GM21447 (cell line): ENCODE data around the gene PDC.
"Not testable (repeated sequence)": the region's sequence is repeated elsewhere in the genome, so short reads cannot be mapped to it uniquely, and the experiment has no call there.

Experiments used
- ATAC-seq: cut with Tn5 transposase; IDR thresholded peaks from one replicate; pipeline ENCODE4 v1.9.1; 2021; ENCODE audit not compliant: unreplicated experiment

PDC gene

DNA sequence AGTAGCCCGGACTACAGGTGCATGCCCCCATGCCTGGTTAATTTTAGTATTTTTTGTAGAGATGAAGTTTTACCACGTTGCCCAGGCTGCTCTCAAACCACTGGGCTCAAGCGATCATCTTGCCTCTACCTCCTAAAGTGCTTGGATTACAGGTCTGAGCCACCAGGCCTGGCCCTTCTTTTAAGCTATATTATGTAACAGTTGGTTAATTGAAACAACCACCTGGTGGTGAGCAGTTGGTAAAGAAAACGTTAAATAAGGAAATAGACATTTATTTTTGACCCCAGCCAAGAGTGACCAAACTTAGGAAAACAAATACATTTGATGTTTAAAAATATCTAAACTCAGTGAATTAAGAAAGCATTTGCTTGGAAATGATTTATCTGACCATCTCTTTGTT lies 12.1 kb upstream of the PDC start:
- no peak for ATAC-seq

DNA sequence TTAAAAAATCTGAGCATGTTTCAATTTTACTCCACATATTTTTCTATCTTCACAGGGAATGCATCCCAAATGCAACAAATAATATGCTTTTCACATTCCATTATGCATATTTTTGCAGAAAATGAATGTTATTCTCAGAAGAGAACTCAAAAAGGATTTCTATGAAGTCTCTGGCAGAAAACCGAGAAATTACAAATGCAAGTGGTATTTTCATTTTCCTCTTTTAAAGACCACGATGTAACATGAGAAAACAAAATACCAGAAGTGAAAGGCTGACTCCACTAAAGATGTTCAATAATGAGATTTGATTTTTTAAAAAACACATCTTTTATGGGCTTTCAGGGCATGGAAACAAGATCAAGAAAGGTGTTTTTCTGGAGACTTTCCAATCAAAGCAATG lies 5.0 kb upstream of the PDC start:
- no peak for ATAC-seq

DNA sequence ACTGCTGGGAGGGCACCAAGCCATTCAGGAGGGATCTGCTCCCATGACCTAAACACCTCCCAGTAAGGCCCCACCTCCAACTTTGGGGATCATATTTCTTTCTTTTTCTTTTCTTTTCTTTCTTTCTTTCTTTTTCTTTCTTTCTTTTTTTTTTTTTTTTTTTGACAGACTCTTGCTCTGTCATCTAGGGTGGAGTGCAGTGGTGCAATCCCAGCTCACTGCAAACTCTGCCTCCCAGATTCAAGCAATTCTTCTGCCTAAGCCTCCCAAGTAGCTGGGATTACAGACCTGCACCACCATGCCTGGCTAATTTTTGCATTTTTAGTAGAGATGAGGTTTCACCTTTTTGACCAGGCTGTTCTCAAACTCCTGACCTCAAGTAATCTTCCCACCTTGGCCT lies 4.6 kb upstream of the PDC start:
- not testable (repeated sequence) for ATAC-seq

DNA sequence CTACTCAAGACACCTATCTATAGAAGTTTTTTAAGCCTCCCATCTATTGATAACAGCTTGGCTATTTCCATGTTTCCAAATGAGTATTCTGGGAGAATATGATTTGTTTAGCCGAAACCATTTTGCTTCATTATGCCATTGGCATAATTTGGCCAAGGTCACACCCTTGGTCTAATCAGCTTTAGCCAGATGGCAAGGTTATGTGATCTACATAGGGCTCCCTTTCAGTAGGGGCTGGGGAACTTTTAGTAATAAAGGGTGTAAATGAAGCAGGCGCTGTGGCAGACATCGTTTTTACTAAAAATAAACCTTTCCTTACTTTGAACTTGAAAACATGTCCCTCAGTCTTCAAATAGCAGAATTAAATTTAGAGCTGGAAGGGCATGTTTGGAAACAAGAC lies 3.0 kb upstream of the PDC start:
- ATAC-seq = no peak

DNA sequence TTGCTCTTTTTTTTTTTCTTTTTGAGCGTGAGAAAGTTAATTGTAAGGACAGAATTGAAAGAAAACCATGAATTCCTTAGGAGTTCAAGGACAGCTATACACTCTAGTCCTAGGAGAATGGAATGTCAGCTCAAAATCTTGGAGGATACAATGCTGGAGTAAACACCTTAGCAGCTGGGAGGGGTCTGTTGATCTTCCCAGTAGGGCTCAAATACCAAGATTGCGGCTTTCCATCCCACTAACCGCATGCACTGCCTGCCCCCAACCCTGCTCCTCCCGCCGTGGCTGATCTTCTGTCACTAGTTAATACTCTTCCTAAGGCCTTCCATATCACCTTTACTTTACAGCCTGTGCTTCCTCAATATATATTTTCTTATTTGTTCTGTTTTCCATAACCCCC lies 2.6 kb upstream of the PDC start:
- no peak for ATAC-seq

DNA sequence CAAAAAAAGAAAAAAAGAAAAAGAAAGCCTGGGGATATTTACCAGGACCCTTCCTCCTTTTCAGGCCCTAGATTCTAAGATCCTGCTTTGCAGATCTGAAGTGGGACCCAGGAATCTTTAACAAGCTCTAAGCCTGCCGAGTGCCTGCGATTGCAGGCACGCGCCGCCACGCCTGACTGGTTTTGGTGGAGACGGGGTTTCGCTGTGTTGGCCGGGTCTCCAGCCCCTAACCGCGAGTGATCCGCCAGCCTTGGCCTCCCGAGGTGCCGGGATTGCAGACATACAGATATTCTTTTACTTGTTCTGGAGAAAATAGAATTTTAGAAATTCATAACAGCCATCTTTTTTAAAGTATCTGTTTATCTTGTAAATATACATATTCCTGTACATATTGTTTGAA lies 1.8 kb downstream of the PDC start:
- ATAC-seq = not testable (repeated sequence)

DNA sequence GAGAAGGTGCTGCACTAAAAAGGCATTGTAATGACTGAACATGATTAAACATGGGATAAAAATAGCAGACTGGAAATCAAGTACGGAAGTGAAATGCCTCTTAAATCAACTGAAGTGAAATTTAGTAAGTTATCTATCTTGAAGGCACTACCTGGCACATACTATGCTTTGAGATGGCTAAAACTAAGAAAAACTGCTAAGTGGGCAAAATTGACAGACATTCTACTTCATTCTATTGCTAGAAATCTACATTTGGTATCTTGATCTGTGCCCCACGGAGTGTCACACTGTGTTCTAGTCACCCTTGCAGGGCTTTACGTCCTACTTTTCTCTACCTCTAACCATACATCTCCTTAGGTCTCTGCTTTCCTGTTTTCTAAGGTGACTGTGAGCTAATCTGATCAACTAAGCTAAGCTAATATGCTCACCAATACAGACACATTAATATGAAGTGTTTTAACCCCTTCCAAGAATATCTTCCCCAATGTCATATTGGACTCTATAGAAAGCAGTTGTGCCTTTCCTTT lies 4.1 kb downstream of the PDC start:
- no peak for ATAC-seq

DNA sequence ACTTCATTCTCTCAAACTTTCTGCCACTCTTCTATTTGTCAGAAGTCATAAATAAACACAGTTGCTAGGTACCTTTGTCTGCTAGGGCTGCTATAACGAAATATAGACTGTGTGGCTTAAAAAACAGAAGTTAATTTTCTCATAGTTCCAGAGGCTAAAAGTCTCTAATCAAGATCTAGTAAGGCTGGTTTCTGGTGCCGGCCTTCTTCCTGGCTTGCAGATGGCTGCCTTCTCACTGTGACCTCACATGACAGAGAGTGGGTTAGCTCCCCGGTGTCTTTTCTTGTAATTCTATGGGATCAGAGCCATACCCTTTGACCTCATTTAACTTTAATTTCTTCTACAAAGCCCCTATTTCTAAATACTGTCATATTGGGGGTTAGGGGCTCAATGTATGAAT lies 5.9 kb downstream of the PDC start:
- ATAC-seq = no peak

DNA sequence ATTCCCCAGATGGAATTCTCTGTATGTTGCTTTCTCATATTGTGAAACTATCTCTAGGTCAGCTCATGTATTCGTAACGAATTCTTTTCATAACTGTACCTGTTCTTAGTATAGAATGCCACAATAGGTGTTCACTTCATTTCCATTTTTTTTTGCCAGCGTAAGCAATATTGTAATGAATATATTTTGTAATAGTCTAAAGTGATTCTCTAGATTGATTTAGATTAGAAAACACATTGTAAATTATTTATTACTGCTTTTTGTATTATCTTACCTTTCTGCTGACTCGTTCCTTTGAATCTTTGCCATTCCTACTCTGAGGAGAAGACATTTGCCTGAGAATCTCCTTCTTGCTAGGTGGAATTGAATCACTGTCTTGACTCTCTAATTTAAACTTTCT lies 14.8 kb downstream of the PDC start:
- ATAC-seq = no peak

DNA sequence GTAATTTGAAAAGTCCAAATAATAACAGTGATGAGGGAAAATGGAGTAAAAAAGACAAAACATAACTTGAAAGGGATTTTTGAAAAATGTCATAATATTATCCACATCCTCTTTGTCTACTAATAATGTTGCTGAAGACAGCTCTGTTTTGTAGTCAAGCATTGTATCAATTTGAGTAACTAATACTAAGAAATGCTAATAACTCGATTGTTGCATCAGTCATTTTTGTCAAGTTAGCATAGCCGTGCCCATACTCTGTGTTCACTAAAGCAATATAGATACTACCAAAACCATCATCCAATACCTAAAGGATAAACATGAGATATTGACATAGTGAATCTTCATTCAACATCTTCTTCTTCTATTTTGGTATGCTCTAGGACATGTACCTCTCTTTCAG lies 17.3 kb downstream of the PDC start:
- ATAC-seq = no peak

DNA sequence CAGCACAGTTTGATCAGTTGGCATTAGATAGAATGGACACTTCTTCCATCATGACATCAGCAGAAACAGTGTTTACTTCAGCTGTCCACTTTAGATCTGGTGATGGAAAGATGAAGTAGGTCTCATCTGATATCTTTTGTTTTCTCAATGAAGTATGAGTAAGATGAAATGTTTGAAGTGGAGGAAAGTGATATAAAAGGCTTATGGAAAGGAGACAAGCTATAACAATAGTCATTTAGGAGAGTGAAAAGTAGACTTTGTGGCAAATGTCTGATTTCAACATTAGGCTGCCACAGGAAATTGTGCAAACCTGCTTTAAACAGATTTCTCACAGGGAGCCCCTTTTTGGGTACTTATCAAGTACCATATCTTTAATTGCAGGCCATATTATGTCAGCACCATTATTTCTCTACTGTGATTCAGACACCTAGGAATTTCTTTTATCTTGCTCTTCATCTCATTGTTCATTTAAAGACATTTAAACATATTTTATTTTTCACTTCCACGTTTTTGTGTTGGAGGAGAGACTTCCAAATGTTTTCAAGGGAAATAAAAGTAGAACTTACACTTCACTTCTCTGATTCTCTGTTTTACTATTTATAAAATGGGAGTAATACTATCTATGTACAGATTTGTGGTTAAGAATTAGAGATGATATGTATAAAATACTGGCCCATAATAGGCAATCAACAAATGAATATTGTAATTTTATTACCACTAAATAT lies 18.1 kb downstream of the PDC start:
- no peak for ATAC-seq

DNA sequence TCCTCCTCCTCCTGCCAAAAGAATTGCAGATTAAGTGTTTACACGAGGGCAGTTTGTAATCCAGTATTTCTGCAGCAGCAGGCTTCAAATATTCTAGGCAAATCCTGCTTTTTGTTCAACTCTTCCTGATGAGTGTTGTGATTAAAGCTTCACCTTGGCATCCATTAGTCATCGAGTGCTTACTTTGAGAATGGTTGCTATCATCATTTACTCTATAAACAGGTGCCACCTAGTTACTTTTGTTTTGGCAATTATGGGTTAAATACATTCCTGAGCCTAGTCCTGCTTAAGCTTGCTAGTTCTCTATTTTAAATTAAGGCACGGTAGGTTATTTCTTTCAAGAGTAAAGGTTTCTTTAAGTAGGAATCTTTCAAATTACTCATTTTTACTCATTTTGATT lies 20.3 kb downstream of the PDC start:
- no peak for ATAC-seq

DNA sequence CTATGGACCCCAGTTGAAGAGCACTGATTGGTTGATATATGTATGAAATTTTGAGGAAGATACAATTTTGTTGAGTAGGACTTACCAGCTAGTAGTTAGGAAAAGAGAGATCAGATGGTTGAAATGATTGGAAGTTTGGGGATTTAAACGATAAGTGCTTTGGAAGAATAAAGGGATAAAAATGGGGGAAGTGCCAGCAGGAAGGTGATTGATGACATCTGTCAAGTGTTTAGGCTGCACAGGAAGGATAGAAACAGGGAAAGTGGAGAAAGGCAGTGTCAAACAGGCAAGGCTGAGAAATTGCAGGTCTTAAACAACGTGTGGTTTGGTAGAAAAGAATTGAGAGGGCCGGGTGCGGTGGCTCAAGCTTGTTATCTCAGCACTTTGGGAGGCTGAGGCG lies 22.3 kb downstream of the PDC start:
- no peak for ATAC-seq

DNA sequence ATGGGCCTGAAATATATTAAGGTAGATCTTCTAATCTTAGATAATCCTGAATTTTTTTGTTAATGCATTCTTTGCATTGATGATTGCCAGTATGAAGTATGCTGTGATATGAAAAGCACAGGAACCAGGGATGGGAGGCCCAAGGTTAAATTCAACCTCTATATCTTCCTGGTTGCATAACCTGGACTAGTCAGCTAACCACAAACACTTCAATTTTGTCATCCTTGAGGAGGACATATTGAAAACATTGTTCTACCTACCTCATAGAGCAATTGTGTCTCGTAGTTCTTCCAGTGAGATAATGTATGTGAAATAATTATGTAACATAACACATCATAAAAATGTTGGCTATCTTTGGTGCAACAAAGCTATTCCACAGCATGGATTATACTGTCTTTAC lies 25.6 kb downstream of the PDC start:
- ATAC-seq = no peak

DNA sequence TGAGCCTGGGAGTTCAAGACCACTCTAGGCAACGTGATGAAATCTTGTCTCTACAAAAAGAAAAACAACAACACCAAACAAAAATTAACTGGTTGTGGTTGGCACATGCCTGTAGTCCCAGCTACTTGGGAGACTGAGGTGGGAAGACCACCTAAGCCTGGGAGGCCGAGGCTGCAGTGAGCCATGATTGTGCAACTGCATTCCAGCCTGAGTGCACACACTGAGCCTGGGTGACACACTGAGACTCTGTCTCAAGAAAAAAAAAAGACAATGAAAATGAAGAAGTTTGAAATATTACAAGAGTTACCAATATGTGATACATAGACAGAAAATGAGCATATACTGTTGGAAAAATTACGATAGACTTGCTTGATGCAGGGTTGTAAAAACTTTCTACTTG lies 31.9 kb downstream of the PDC start:
- no peak for ATAC-seq

DNA sequence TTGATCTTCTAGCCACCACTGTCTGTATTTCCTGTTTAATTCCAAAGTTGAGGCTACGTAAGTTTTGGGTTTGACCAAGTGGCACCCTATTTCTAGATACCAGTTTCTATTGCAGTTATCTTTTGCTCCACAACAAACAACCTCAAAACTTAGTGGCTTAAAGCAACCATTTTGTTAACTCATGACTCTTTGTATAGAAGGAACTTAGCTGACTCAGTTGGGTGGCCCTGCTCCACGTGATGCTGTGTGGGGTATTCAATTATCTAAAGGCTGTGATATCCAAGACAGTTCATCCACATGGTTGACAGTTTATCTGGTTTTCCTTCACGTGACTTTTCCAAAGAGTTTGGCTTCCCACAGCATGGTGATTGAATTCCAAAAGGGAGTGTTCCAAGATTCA lies 34.8 kb downstream of the PDC start:
- no peak for ATAC-seq

DNA sequence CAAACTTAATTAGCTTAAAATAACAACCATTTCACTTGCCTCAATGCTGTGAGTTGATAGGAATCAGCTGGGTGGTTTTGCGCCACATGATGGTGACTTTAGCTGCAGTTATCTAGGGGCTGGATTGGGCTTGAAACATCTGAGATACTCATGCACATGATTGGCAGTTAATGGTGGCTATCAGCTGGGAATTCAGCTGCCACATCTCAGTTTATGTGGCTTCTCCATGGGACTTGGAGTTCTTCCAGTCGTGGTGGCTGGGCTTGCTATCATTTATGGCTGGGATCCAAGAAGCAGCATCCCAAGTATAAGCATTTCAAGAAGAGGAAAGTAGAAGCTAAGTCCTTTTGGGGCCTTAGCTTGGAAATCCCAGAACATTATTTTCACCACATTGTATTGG lies 36.4 kb downstream of the PDC start:
- ATAC-seq = no peak

DNA sequence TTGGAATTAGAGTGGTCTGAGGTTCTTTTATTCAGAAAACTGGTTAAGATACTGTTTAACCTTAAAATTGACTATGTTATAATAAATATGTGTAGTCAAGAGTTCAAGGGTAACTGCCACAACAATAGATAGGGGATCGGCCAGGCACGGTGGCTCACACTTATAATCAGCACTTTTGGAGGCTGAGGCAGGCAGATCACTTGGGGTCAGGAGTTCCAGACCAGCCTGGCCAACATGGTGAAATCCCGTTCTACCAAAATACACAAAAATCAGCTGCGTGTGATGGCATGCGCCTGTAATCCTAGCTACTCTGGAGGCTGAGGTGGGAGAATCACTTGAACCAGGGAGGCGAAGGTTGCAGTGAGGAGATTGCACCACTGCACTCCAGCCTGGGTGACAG lies 39.5 kb downstream of the PDC start:
- ATAC-seq = no peak

DNA sequence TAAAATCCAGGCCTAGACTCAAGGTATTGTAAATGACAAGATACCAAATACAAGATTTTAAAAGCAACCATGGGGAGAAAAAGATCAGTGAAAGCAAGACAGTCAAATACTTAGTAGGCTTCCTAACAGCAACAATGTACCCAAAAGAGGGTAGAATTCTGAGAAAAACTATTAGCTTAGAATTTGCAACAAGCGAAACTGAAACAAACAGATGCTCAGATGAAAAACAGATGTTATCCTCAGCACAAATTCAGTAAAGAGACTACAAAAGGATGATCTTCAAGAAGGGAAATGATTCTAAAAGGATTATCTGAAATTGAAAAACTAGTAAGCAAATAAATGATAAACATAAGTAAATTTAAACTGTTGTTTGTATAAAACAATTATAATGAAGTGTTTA lies 40.0 kb downstream of the PDC start:
- peak; percentile 97 for ATAC-seq

DNA sequence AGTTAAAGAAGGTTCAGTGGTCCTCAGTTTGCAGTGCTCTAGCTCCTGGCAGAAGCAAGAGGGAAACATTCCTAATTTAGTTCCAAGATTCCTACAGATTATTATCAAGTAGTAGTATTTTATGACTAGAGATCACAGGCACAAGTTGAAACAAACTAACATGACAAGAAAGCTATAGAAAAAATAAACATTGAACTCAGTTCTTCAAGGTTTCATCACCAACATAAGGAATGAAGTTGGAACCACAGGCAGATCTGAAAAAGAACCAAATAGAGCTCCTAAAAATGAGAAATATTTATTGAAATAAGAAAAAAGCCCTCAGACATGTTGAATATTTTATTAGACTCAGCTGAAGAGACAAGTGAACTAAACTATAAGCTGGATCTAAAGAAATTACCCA lies 40.6 kb downstream of the PDC start:
- no peak for ATAC-seq

DNA sequence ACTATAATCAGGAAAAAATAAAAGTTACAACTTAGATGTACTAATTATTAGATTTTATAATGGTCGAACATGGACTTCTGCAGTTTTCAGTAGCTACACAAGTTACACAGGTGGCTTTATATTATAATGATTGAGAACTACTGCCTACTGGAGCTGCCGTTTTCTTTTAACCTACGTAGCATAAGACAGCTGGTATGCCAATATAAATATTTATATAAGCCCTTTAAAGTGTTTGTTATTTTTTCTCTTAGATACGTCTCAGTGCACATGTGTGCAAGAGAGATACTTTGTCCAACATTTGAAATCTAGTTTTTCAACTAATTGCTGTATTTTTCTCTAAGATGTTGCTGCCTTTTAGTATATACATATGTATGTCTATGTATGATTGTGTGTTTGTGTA lies 42.4 kb downstream of the PDC start:
- no peak for ATAC-seq

DNA sequence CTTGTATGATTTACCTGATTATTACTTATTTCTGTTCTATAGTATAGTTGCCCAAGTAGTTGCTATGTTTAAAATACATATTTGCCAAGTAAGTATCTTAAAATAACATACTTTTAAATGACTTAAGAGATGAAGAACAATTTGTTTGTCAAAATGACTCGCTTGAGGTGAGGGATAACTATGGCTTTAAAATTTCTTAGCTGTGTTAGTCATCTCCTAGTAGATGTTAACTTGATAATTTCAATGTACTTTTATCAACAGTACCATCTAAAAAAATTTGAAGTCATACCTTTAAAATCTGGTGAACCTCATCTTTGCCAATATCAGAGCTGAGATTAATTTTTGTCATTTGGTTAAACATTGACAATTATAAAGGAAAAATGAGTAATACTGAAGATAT lies 47.6 kb downstream of the PDC start:
- no peak for ATAC-seq

DNA sequence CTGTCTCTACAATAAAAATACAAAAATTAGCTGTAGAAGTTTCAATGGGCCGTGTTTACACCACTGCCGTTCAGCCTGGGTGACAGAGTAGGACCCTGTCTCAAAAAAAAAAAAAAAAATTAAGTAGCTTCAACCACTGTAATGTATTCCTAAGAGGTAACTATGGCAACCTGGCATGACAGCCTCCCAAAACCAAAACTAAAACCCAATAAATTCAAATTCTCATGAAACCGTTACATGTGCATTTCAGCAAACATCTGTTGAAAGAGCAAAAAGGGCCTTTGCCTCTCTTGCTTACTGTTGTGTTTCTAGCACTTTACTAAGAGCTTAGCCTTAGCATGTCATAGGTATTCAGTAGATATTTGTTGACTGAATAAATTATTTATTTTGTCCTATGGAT lies 51.8 kb downstream of the PDC start:
- peak; percentile 51 for ATAC-seq
